ENCODE results near the gene DDX1.

DDX1 gene

GRCh38 chr2:15630121-15630977 lies 38.7 kb downstream of the DDX1 start:
- DNase-seq (ENCODE audit: low spot score) = no peak

GRCh38 chr2:15630978-15631719 lies 39.5 kb downstream of the DDX1 start:
- DNase-seq (ENCODE audit: low spot score) = no peak

- DNase-seq (ENCODE audit: low spot score) = no peak
Measured at GRCh38 chr2:15631883-15632282, 40.2 kb downstream of the DDX1 start.

GRCh38 chr2:15633043-15633970 lies 41.6 kb downstream of the DDX1 start:
- no peak for DNase-seq (ENCODE audit: low spot score)

- no peak for DNase-seq (ENCODE audit: low spot score)
Measured at GRCh38 chr2:15633971-15634346, 42.3 kb downstream of the DDX1 start.

GRCh38 chr2:15634846-15635490 lies 43.3 kb downstream of the DDX1 start:
- peak; percentile 17 for DNase-seq (ENCODE audit: low spot score)

- DNase-seq (ENCODE audit: low spot score) = peak; percentile 59
Measured at GRCh38 chr2:15636972-15637785, 45.5 kb downstream of the DDX1 start.

- DNase-seq (ENCODE audit: low spot score) = peak; percentile 59
Measured at GRCh38 chr2:15638720-15639119, 47.1 kb downstream of the DDX1 start.

- DNase-seq (ENCODE audit: low spot score) = no peak
Measured at GRCh38 chr2:15639323-15640251, 47.9 kb downstream of the DDX1 start.

- DNase-seq (ENCODE audit: low spot score) = peak; percentile 41
Measured at GRCh38 chr2:15640261-15640711, 48.6 kb downstream of the DDX1 start.

GRCh38 chr2:15640784-15641183 lies 49.1 kb downstream of the DDX1 start:
- no peak for DNase-seq (ENCODE audit: low spot score)

GRCh38 chr2:15641530-15641982 lies 49.9 kb downstream of the DDX1 start:
- DNase-seq (ENCODE audit: low spot score) = no peak

- no peak for DNase-seq (ENCODE audit: low spot score)
Measured at GRCh38 chr2:15642011-15642814, 50.5 kb downstream of the DDX1 start.

- DNase-seq (ENCODE audit: low spot score) = no peak
Measured at GRCh38 chr2:15642815-15643500, 51.3 kb downstream of the DDX1 start.

- DNase-seq (ENCODE audit: low spot score) = no peak
Measured at GRCh38 chr2:15643791-15644585, 52.3 kb downstream of the DDX1 start.

- no peak for DNase-seq (ENCODE audit: low spot score)
Measured at GRCh38 chr2:15645300-15645699, 53.6 kb downstream of the DDX1 start.

GRCh38 chr2:15645720-15646385 lies 54.2 kb downstream of the DDX1 start:
- no peak for DNase-seq (ENCODE audit: low spot score)
